H1 (cell line): ENCODE results near the gene TBKBP1. TPM values are rescaled to one million over a fixed set of nuclear protein-coding genes. Genes with fewer than 3 reads are reported as not detected.
"Not testable (repeated sequence)": the region's sequence is repeated elsewhere in the genome, so short reads cannot be mapped to it uniquely, and the experiment has no call there.

ENCODE experiments used
- CTCF ChIA-PET: fragments of 300-600 bp; sonication (Branson Sonifier 250); formaldehyde crosslinking; loops from one replicate; lab custom pipeline; 2021; ENCODE audit not compliant: partially characterized antibody; lab: Charles Lee
- POLR2A ChIA-PET: fragments of 300-600 bp; sonication (Branson Sonifier 250); formaldehyde crosslinking; loops from one replicate; lab custom pipeline; 2021; ENCODE audit warnings: inconsistent platforms; ENCODE audit not compliant: partially characterized antibody; lab: Charles Lee
- DNase-seq, 2 experiments: peaks; one replicate each; pipeline versions ENCODE4 v3.0.0 to v3.0.0-alpha.2; 2010 to 2022; ENCODE audit warnings: low spot score in 2 of 2, low read depth in 1 of 2, mixed read lengths in 1 of 2
- FAIRE-seq: peaks from 2 replicates; lab custom pipeline; 2011; peaks lifted over from hg19 to GRCh38; lab: Jason Lieb, UNC
- H2AFZ ChIP-seq: 2 replicates; pipeline ENCODE4 v1.8.1; 2012; ENCODE audit warnings: low read length, inconsistent platforms
- H2AK5ac ChIP-seq: 2 replicates; pipeline ENCODE4 v1.6.1; 2013; ENCODE audit warnings: low read depth, low read length
- H2BK120ac ChIP-seq: replicated peaks from 2 replicates; pipeline ENCODE3; 2013; ENCODE audit warnings: low read depth, low read length, inconsistent platforms
- H2BK12ac ChIP-seq: 2 replicates; pipeline ENCODE4 v1.6.1; 2013; ENCODE audit warnings: low read depth, low read length
- H2BK15ac ChIP-seq: 2 replicates; pipeline ENCODE4 v1.6.1; 2013; ENCODE audit warnings: low read length
- H2BK20ac ChIP-seq: 2 replicates; pipeline ENCODE4 v1.6.1; 2013; ENCODE audit warnings: low read length
- H2BK5ac ChIP-seq: 2 replicates; pipeline ENCODE4 v1.6.1; 2013; ENCODE audit warnings: low read depth, low read length
- H3K14ac ChIP-seq: 2 replicates; pipeline ENCODE4 v1.6.1; 2013; ENCODE audit warnings: inconsistent platforms; ENCODE audit not compliant: insufficient read length
- H3K18ac ChIP-seq: 2 replicates; pipeline ENCODE4 v1.6.1; 2013; ENCODE audit warnings: low read length; ENCODE audit errors: extremely low read depth
- H3K23ac ChIP-seq: 2 replicates; pipeline ENCODE4 v1.6.1; 2013; ENCODE audit warnings: inconsistent platforms; ENCODE audit not compliant: insufficient read length
- H3K23me2 ChIP-seq: 2 replicates; pipeline ENCODE4 v1.6.1; 2013; ENCODE audit warnings: low read depth, low read length
- H3K27ac ChIP-seq: 2 replicates; pipeline ENCODE4 v1.6.1; 2011; ENCODE audit warnings: low read depth, low read length, inconsistent platforms
- H3K27me3 ChIP-seq, 4 experiments: replicated peaks in 1 of 4; 1 replicate in 1 of 4; 2 replicates in 3 of 4; pipeline versions ENCODE4 v1.6.1 to v1.8.1; 2011 to 2013; ENCODE audit warnings: low read length in 3 of 4, mild to moderate bottlenecking in 3 of 4, inconsistent platforms in 2 of 4, mixed read lengths in 2 of 4, moderate library complexity in 1 of 4; ENCODE audit not compliant: control insufficient read depth in 3 of 4, insufficient read depth in 3 of 4; ENCODE audit errors: extremely low read depth in 1 of 4
- H3K36me3 ChIP-seq, 4 experiments: 2 replicates each; pipeline versions ENCODE4 v1.6.1 to v1.8.1; 2011 to 2013; ENCODE audit warnings: mild to moderate bottlenecking in 4 of 4, low read length in 3 of 4, moderate library complexity in 2 of 4, control low read depth in 1 of 4, inconsistent platforms in 1 of 4; ENCODE audit not compliant: insufficient read depth in 4 of 4, control insufficient read depth in 2 of 4
- H3K4ac ChIP-seq: replicated peaks from 2 replicates; pipeline ENCODE3; 2013; ENCODE audit warnings: low read length, low read depth, mixed read lengths, inconsistent platforms; ENCODE audit not compliant: insufficient read length
- H3K4me1 ChIP-seq, 4 experiments: replicated peaks in 1 of 4; 1 replicate in 1 of 4; 2 replicates in 3 of 4; pipeline versions ENCODE4 v1.6.1 to v1.8.1; 2011 to 2013; ENCODE audit warnings: low read length in 3 of 4, inconsistent platforms in 2 of 4, mixed read lengths in 1 of 4; ENCODE audit not compliant: insufficient read depth in 4 of 4, control insufficient read depth in 3 of 4
- H3K4me2 ChIP-seq, 2 experiments: 2 replicates each; pipeline versions ENCODE4 v1.6.1 to v1.8.1; 2011 to 2013; ENCODE audit warnings: low read depth in 2 of 2, low read length in 2 of 2, control low read depth in 1 of 2, inconsistent platforms in 1 of 2, mild to moderate bottlenecking in 1 of 2; ENCODE audit not compliant: insufficient read depth in 1 of 2
- H3K4me3 ChIP-seq, 4 experiments: fragments of 200-600, 300-600 bp in 1 of 4; sonication (generic), shearing (Covaris generic), sonication (Bioruptor Twin) in 1 of 4; 2 replicates each; pipeline versions ENCODE4 v1.5.1 to v1.8.1; 2011 to 2016; ENCODE audit warnings: low read length in 4 of 4, low read depth in 3 of 4, control low read depth in 2 of 4, inconsistent platforms in 2 of 4, mild to moderate bottlenecking in 2 of 4, mixed read lengths in 1 of 4, moderate library complexity in 1 of 4; ENCODE audit not compliant: insufficient read depth in 2 of 4; ENCODE audit errors: extremely low read depth in 1 of 4
- H3K56ac ChIP-seq: replicated peaks from 2 replicates; pipeline ENCODE3; 2013; ENCODE audit warnings: low read depth, mild to moderate bottlenecking, mixed read lengths, low read length, inconsistent platforms; ENCODE audit not compliant: insufficient read length
- H3K79me1 ChIP-seq: 2 replicates; pipeline ENCODE4 v1.6.1; 2013; ENCODE audit warnings: low read depth, low read length, control low read depth
- H3K79me2 ChIP-seq, 2 experiments: 2 replicates each; pipeline versions ENCODE4 v1.6.1 to v1.8.1; 2012 to 2013; ENCODE audit warnings: low read length in 2 of 2, mild to moderate bottlenecking in 2 of 2, inconsistent platforms in 1 of 2; ENCODE audit not compliant: insufficient read depth in 2 of 2, control insufficient read depth in 1 of 2
- H3K9ac ChIP-seq, 4 experiments: replicated peaks in 1 of 4; 1 replicate in 1 of 4; 2 replicates in 3 of 4; pipeline versions ENCODE4 v1.6.1 to v1.8.1; 2011 to 2013; ENCODE audit warnings: low read depth in 3 of 4, low read length in 3 of 4, control low read depth in 2 of 4, mild to moderate bottlenecking in 2 of 4, moderate library complexity in 2 of 4, inconsistent platforms in 1 of 4; ENCODE audit errors: extremely low read depth in 1 of 4
- H3K9me3 ChIP-seq, 2 experiments: 2 replicates each; pipeline versions ENCODE4 v1.6.1 to v1.8.1; 2012 to 2013; ENCODE audit warnings: mild to moderate bottlenecking in 2 of 2, moderate library complexity in 2 of 2, control low read depth in 1 of 2, inconsistent platforms in 1 of 2, low read depth in 1 of 2, low read length in 1 of 2, mixed read lengths in 1 of 2; ENCODE audit not compliant: insufficient read depth in 2 of 2
- H4K20me1 ChIP-seq, 2 experiments: replicated peaks in 1 of 2; 2 replicates each; pipeline versions ENCODE3 to v1.8.1; 2011 to 2013; ENCODE audit warnings: inconsistent platforms in 2 of 2, low read length in 2 of 2, mild to moderate bottlenecking in 1 of 2; ENCODE audit not compliant: insufficient read depth in 2 of 2, control insufficient read depth in 1 of 2
- H4K5ac ChIP-seq: 2 replicates; pipeline ENCODE4 v1.6.1; 2013; ENCODE audit warnings: low read length, low read depth, mixed read lengths, inconsistent platforms; ENCODE audit not compliant: insufficient read length
- H4K8ac ChIP-seq: 2 replicates; pipeline ENCODE4 v1.8.0; 2013; ENCODE audit warnings: mild to moderate bottlenecking, moderate library complexity, low read length, inconsistent platforms; ENCODE audit not compliant: insufficient read depth; ENCODE audit errors: extremely low read depth
- H4K91ac ChIP-seq: replicated peaks from 2 replicates; pipeline ENCODE3; 2013; ENCODE audit warnings: low read length, mixed read lengths, inconsistent platforms; ENCODE audit not compliant: insufficient read length
- WGBS, 2 experiments: shearing (Covaris generic) in 1 of 2; methylation state at CpG; one replicate each; pipeline versions ENCODE4 v1.1.6 to v1.1.7; 2013 to 2015; ENCODE audit warnings: low lambda C conversion rate in 2 of 2, mixed read lengths in 2 of 2, inconsistent platforms in 1 of 2, low coverage in 1 of 2, missing lambda C conversion rate in 1 of 2; ENCODE audit not compliant: insufficient replicate concordance in 2 of 2, insufficient coverage in 1 of 2, insufficient read length in 1 of 2; ENCODE audit errors: extremely low coverage in 1 of 2, missing lambda C conversion rate in 1 of 2; 5-methylcytosine and 5-hydroxymethylcytosine counted together
- polyA plus RNA-seq, 7 experiments: library from polyadenylated mRNA; depleted of rRNA in 3 of 7; stranded (reverse) in 5 of 7; unstranded in 2 of 7; fragments of >200 nt in 5 of 7; fragments of 200-250 nt in 2 of 7; gene quantifications; 1 replicate in 5 of 7; 2 replicates in 1 of 7; 4 replicates in 1 of 7; pipeline versions ENCODE4 v1.2.1 to v1.2.3, GENCODE V29; 2011 to 2013; ENCODE audit warnings: missing spikeins in 2 of 7, mixed read lengths in 2 of 7
- total RNA-seq: library from RNA; stranded (reverse); fragmentation: NEBNext Ultra II Directional; extraction: Animal tissue kit (Norgen Biotek cat#: 25700); gene quantifications from 2 replicates; pipeline ENCODE4 v1.2.1, GENCODE V29; 2021

Gene TBKBP1
- total and polyA plus RNA-seq, 2 of the 8 experiments (the other 6 are each of a cell fraction or from before 2014, with no cell fraction given), result 6.3 to 15.1 TPM

- FAIRE-seq, H3K14ac ChIP-seq, H3K56ac ChIP-seq, H3K79me2 ChIP-seq, H3K27ac ChIP-seq, H3K4me1 ChIP-seq, H2BK20ac ChIP-seq, H3K4ac ChIP-seq, H4K8ac ChIP-seq, H2BK120ac ChIP-seq, H3K23ac ChIP-seq, H4K20me1 ChIP-seq, H3K4me3 ChIP-seq, H3K23me2 ChIP-seq, H2BK5ac ChIP-seq, H4K5ac ChIP-seq, H3K9ac ChIP-seq, DNase-seq, H3K79me1 ChIP-seq, H2BK12ac ChIP-seq, H3K9me3 ChIP-seq, H2AFZ ChIP-seq, H2AK5ac ChIP-seq, H3K18ac ChIP-seq, H4K91ac ChIP-seq, H3K4me2 ChIP-seq, H2BK15ac ChIP-seq, H3K36me3 ChIP-seq: not testable (repeated sequence)
- ChIA-PET CTCF (interaction anchor here (0.7 to 24.7 kb wide), 5 partner anchors 15 to 145 kb away, joined by 3 to 441 read pairs (median 10); partner anchors contain the start of gene TBKBP1), POLR2A (interaction anchor here (1.3 kb wide), 1 partner anchor 75 kb away, joined by 4 read pairs; no protein-coding TSS in a partner anchor)
- 88% methylated on average over 12 of the region's 12 CpGs; no CpG with 5 or more reads in 1 of the 2 experiments for WGBS, 2 experiments
- H3K27me3 ChIP-seq, result peaks cover 0 to 16% (median 12%) of the 10 kb centered on the region in 4 experiments; a peak in 5 of 7 replicates
Observed at GRCh38 chr17:47739945-47740344, 46.0 kb downstream of the TBKBP1 start.
